Colonic mucosa (tissue), 4 donors: Measurements from ENCODE around the gene CPXM2. TPM values are rescaled to one million over a fixed set of nuclear protein-coding genes. Genes with fewer than 3 reads are reported as not detected.

Source experiments
- DNase-seq: peaks from one replicate; pipeline ENCODE4 v3.0.0-alpha.2; 2020
- H3K27ac ChIP-seq: fragments of 200-600 bp; one replicate; pipeline ENCODE4 v1.8.0; 2021
- H3K27me3 ChIP-seq: fragments of 200-600 bp; one replicate; pipeline ENCODE4 v1.8.0; 2021
- H3K36me3 ChIP-seq: fragments of 200-600 bp; one replicate; pipeline ENCODE4 v1.8.0; 2021
- H3K4me1 ChIP-seq: fragments of 200-600 bp; one replicate; pipeline ENCODE4 v1.8.0; 2021; ENCODE audit warnings: mild to moderate bottlenecking
- H3K4me3 ChIP-seq: fragments of 200-600 bp; one replicate; pipeline ENCODE4 v1.8.0; 2021
- H3K9ac ChIP-seq, 2 donors: one replicate each; pipeline ENCODE4 v1.7.0; 2013; ENCODE audit warnings: control low read depth in 2 of 2, low read depth in 2 of 2, low read length in 2 of 2
- H3K9me3 ChIP-seq: fragments of 200-600 bp; one replicate; pipeline ENCODE4 v1.8.0; 2021
- intact Hi-C: fragments of 100-400 bp; cut with DNase I; formaldehyde crosslinking; loops from one replicate; pipeline ENCODE4 v1.14.1; 2022
- total RNA-seq, 2 donors: library from RNA; stranded (reverse); fragmentation: NEBNext Ultra II Directional in 1 of 2; extraction: Animal tissue kit (Norgen Biotek cat#: 25700) in 1 of 2; gene quantifications; one replicate each; pipeline ENCODE4 v1.2.1, GENCODE V29; 2021
- TF ChIP-seq, protein P1 (sequence below): fragments of 200-600 bp; IDR thresholded peaks from one replicate; pipeline ENCODE4 v1.8.0; 2022; ENCODE audit warnings: antibody characterized with exemption, mild to moderate bottlenecking
- donor health status: healthy.
- donor health status: DM: no; HTN: no; CAD: no.
- donor health status: DM: no; HTN: no; CAD: no.

Gene CPXM2
- total RNA-seq, 2 donors from 2014 or later = 5.8 to 12.9 TPM

GRCh38 chr10:123798856-123799255 lies 92.8 kb downstream of the CPXM2 start:
- intact Hi-C loops = no loop called here
- no peak overlapping the region for H3K4me3 ChIP-seq
- no peaks in the 10 kb centered on the region for H3K27me3 ChIP-seq
- no peaks in the 10 kb centered on the region for H3K4me1 ChIP-seq
- peak; percentile 1 for DNase-seq
- no peak overlapping the region for H3K27ac ChIP-seq
- H3K9ac ChIP-seq = no peak overlapping the region
- no peaks in the 10 kb centered on the region for H3K36me3 ChIP-seq
- H3K9me3 ChIP-seq = no peaks in the 10 kb centered on the region
- TF ChIP-seq, protein P1, sequence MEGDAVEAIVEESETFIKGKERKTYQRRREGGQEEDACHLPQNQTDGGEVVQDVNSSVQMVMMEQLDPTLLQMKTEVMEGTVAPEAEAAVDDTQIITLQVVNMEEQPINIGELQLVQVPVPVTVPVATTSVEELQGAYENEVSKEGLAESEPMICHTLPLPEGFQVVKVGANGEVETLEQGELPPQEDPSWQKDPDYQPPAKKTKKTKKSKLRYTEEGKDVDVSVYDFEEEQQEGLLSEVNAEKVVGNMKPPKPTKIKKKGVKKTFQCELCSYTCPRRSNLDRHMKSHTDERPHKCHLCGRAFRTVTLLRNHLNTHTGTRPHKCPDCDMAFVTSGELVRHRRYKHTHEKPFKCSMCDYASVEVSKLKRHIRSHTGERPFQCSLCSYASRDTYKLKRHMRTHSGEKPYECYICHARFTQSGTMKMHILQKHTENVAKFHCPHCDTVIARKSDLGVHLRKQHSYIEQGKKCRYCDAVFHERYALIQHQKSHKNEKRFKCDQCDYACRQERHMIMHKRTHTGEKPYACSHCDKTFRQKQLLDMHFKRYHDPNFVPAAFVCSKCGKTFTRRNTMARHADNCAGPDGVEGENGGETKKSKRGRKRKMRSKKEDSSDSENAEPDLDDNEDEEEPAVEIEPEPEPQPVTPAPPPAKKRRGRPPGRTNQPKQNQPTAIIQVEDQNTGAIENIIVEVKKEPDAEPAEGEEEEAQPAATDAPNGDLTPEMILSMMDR = no peak

- TF ChIP-seq, protein P1 = no peak
- Histone ChIP-seq H3K9me3 (no peaks in the 10 kb centered on the region), H3K36me3 (no peaks in the 10 kb centered on the region), H3K4me3 (no peak overlapping the region), H3K27me3 (no peaks in the 10 kb centered on the region), H3K27ac (no peak overlapping the region), H3K9ac (no peak overlapping the region), H3K4me1 (no peaks in the 10 kb centered on the region)
- intact Hi-C loops = no loop called here
- DNase-seq = peak; percentile 1
These were observed 93.8 kb downstream of the CPXM2 start for GRCh38 chr10:123797813-123798212.

GRCh38 chr10:123796736-123797135 lies 94.9 kb downstream of the CPXM2 start:
- DNase-seq = peak; percentile 6
- Histone ChIP-seq H3K27ac (no peak overlapping the region), H3K36me3 (no peaks in the 10 kb centered on the region)

GRCh38 chr10:123795846-123796590 lies 95.6 kb downstream of the CPXM2 start:
- TF ChIP-seq, protein P1 = no peak
- Histone ChIP-seq H3K9ac (no peak overlapping the region), H3K4me3 (no peak overlapping the region), H3K9me3 (no peaks in the 10 kb centered on the region), H3K36me3 (no peaks in the 10 kb centered on the region), H3K27me3 (no peaks in the 10 kb centered on the region), H3K27ac (no peak overlapping the region), H3K4me1 (no peaks in the 10 kb centered on the region)
- peak; percentile 4 for DNase-seq
- intact Hi-C loops = no loop called here

More at GRCh38 chr10:123796736-123797135, 94.9 kb downstream of the CPXM2 start:
- Histone ChIP-seq H3K9ac (no peak overlapping the region), H3K4me3 (no peak overlapping the region), H3K9me3 (no peaks in the 10 kb centered on the region), H3K27me3 (no peaks in the 10 kb centered on the region), H3K4me1 (no peaks in the 10 kb centered on the region)
- intact Hi-C loops = no loop called here
- TF ChIP-seq, protein P1 = no peak

- no peaks in the 10 kb centered on the region for H3K9me3 ChIP-seq
- TF ChIP-seq, protein P1 = no peak
- no peak overlapping the region for H3K9ac ChIP-seq
- no peak overlapping the region for H3K27ac ChIP-seq
- no peaks in the 10 kb centered on the region for H3K27me3 ChIP-seq
- no peaks in the 10 kb centered on the region for H3K4me1 ChIP-seq
- no peak overlapping the region for H3K4me3 ChIP-seq
- peak; percentile 8 for DNase-seq
- H3K36me3 ChIP-seq = no peaks in the 10 kb centered on the region
- intact Hi-C loops = no loop called here
These were observed 96.3 kb downstream of the CPXM2 start for GRCh38 chr10:123795196-123795780.
